RPMI8226 (cell line): ENCODE data around the gene JADE2.
"Not testable (repeated sequence)": the region's sequence is repeated elsewhere in the genome, so short reads cannot be mapped to it uniquely, and the experiment has no call there.

ENCODE experiments used
- DNase-seq: peaks from one replicate; pipeline ENCODE4 v3.0.0-alpha.2; 2015

Gene JADE2

GRCh38 chr5:134524826-134525682 is at the start of gene JADE2:
Gene JADE2, plus strand, starts transcription at chr5:134525670. Its CDS starts 10,188 bp downstream, at chr5:134535858.
- DNase-seq: peak; percentile 79

DNA sequence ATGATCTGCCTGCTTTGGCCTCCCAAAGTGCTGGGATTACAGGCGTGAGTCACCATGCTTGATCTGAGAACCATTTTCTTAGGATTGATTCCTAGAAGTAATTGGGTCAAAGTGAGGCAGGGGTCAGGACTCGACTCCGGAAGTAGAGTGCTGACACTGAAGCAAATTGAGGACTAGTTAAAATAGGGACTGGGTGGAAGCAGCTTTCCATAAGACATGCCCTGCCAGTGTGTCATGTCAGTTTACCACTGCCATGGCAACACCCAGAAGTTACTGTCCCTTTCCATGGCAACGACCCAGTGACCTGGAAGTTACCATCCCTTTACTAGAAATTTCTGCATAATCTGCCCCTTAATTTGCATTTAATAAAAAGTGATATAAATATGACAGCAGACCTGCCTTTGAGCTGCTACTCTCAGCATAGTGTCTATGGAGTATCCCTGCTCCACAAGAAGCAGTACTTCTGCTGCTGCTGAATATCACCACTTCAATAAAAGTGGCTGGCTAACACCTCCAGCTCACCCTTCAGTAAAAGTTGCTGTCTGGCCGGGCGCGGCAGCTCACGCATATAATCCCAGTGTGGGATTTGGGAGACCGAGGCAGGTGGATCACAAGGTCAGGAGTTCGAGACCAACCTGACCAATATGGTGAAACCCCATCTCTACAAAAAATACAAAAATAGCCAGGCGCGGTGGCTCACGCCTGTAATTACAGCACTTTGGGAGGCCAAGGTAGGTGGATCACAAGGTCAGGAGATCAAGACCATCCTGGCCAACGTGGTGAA is 47.8 kb upstream of the JADE2 start:
- DNase-seq: peak; percentile 18

DNA sequence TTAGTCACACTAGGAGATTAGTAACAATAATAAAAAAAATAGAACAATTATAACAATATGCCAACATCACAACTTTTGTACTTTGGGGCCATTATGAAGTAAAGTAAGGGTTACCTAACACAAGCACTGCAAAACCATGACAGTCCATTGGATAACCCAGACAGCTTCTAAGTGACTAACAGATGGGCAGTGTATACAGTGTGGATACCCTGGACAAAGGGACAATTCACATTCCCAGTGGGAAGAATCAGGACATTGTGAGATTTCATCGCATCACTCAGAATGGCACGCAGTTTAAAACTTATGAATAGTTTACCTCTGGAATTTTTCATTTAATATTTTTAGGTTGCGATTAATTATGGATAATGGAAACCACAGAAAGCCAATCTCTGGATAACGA is 45.6 kb upstream of the JADE2 start:
- DNase-seq: no peak

DNA sequence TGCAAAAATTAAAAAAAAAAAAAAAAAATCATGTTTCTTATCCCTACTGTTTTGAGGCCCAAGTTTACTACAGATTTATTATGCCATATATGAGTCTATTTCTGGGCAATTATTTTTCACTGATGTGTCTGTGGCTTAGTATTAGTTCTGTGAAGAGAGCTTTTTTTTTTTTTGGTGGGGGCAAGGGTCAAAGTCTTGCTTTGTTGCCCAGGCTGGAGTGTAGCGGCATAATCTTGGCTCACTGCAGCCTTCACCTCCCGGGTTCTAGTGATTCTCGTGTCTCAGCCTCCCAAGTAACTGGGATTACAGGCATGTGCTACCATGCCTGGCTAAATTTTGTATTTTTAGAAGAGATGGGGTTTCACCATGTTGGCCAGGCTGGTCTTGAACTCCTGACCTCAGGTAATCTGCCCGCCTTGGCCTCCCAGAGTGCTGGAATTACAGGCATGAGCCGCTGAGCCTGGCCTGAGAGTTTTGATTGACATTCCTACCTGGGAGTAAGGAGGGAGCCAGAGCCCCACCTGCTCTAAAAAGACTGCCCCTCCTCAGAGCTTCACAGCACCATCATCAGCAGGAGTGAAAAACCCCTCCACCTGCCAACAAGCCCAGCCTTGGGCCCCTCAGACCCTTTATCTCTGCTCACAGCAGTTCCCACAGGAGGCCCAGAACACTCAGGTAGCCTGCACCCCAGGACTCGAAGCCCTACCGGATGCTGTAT is 36.1 kb upstream of the JADE2 start:
- no peak for DNase-seq

DNA sequence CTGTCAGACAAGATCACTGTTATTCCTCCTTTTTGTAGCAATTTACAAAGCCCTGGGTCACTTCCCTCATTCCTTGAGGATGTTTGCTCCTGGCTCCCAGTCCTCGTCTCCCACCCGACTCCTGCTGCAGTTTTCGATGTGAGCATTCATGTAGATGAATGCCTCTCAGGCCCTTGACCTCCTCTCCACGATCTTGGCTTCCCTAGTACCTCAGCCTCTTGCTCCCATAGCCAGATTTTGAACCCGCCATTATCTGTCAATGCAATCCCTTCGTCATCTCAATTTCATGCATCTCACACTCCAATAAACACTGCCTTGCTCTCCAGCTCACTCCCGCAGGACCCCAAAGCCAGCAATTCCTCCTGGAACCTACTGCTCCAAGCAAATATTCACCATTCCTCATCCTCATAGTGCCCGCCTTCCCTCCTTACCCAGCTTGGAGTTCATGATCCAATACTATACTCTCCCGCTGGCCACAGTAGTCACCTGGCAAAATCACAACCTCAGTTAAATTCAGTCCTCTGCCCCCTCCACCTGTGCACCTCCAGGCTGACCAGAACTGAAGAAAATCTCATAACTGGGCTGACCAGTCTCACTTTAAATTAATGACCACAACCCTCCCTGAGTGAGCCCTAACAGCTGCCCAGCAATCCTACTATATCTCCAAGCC is 35.1 kb upstream of the JADE2 start:
- DNase-seq: no peak

DNA sequence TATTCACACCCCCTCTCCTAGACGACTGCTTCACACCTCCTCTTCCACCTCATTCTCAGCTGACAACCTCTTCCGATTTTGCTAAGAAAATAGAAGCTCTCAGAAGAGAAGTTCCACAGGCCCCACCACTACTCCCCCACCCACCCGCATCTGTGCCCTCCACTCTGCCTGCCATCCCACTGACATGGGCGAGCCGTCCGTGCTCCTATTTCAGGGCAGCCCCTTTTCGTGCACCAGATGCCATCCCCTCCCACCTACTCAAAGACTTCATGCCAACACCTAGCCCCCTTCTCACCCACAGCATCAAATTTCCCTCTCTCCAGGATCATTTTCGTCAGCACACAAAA is 34.6 kb upstream of the JADE2 start:
- no peak for DNase-seq

DNA sequence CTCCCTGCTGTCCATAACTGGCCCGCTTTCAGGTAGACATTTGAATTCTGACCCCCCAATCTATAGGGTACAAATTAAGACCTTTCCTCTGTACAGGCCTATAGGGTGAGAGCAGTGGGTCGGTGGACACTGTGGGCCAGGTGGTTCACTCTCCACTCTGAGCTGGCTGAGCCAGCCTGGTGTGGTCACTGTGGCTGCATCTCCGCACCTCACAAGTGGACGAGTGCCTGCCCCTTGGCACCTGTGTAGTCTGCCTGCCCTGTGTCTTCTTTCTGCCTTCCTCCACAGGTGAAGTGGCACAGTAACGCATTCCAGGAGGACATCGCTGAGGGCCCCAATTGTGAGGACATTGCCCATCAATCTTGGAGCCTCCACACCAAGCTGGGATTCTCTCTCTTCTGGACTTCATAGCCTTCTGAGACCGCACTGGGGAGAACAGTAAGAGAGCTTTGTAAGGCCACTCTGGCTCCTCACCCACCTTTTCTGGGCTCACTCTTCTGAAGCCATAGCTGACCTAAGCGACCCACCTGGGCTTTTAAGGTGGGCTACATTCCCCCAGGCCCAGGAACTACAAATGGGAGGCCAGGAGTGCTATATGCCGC is 33.5 kb upstream of the JADE2 start:
- no peak for DNase-seq

DNA sequence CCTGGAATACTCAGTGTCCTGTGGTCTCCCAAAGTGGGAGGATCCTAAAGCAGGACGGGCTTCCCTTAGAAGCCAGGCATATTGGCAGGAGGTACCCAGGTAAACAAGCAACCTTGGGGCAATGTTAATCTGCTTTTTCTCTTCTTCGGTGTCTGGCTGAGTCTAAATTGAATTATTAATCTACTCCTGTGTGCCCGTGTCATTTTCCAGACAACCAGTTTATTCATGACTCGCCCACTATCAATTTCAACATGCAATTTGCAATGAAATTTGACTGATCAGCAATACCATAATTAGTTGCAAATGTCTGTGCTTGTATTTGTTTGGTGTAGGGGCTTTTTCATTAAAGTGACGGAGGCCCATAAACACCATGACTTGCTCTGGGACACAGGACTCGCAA is 32.9 kb upstream of the JADE2 start:
- DNase-seq: no peak

DNA sequence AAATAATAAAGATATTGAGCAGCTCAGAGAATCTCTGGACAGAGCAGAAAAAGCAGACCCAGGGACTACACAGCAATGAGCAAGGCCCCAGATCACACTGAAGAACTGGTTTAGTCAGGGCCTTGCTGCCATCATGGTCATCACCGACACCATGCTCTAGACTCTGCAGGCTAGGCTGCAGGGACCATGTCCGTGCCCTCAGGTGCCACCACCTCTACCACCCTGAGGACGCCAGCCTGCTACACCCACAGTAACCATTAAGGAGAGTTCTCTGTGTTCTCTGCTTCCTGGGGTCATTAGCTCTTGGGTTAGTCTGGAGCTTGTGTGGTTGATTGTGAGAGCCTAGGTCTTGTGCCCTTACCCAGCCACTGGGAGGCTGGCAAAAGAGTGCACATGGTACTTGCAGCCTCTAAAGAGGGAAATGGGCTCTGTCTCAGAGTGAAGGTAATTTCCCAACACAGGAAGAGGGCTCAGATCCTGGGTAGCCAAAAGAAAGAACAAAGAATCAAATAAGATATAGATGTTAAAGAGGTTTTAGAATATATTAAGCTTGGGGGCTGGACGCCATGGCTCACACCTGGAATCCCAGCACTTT is 31.9 kb upstream of the JADE2 start:
- DNase-seq: no peak

- peak; percentile 62 for DNase-seq
Observed at GRCh38 chr5:134494780-134495179, 30.7 kb upstream of the JADE2 start.

- not testable (repeated sequence) for DNase-seq
Observed at GRCh38 chr5:134499905-134500304, 25.6 kb upstream of the JADE2 start.

- DNase-seq: no peak
Observed at GRCh38 chr5:134500699-134501430, 24.6 kb upstream of the JADE2 start.

DNA sequence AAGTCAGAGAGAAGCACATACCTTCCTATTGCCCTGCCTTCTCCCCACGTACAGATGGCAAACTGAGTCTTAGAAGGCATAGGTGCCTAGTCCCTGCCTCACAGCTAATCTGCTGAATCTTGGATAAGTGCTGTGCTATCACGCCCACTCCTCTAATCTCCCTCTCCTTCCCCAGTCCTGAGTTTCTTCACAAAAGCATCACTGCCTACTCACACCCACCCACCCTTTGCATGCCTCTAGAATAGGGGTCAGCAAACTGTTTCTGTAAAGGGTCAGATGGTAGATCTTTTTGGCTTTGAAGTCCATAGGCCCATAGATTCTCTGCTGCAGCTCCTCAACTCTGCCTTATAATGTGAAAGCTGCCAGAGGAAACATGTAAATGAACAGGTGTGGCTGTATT is 23.2 kb upstream of the JADE2 start:
- no peak for DNase-seq

DNA sequence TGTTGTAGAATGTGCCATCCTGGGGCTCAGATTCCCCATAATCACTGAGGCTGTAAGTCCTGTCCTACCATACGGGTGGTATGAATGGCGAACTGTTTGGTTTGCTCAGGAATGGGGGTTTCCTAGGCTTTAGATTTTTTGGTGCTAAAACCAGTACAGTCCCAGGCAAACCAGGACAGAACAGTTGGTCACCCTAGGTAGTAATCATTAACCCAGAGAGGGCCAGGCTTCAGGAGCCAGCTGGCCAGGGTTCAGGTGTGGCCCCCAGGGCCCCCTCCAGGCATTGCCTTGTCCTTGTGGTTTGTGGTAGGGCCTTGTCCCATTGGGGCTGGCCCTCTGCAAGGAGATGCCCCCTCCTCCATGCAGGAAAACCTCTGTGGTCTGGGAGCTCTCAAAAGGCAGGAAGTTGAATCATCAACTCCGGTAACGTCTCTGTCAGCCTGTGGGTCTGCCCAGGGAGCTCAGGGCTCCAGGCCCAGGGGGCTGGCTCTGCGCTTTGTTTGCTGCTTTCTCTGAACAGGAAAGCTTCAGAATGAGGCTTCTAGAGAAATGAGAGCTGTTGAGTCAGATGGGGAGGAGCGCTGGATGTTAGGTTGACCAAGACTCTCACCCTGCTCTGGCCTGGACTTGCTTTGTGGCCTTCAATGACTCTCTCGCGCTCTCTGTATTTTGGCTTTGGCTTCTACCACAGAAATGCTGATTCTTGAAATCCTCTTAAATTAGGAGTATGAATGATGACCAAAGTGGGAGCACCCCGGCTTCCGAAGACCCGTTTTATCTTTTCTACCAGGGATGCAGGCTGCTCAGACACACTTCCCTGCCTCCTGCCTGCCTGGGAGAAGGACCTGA is 22.2 kb upstream of the JADE2 start:
- peak; percentile 68 for DNase-seq

DNA sequence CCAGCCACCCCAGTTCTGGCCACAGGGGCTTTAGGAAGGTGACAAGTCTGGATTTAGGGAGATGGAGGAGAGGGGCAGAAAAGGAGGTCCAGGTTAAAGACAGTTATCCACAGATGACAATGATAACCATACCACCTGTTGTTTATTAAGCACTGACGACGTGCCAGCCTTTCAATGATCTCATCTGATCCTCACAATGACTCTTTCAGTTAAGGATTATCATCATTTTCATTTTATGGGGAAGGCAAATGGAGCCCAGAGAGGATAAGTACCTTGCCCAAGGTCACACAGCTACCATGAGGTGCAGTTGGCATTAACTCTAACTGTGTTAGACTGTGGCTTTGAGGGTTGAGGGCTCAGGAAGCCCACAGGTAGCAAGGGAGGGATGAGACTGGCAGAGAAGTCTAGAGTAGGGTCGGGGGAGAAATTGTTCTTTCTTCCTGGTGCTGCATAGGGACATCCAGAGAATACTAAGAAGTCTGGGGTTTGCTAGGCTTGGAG is 21.5 kb upstream of the JADE2 start:
- DNase-seq: no peak

DNA sequence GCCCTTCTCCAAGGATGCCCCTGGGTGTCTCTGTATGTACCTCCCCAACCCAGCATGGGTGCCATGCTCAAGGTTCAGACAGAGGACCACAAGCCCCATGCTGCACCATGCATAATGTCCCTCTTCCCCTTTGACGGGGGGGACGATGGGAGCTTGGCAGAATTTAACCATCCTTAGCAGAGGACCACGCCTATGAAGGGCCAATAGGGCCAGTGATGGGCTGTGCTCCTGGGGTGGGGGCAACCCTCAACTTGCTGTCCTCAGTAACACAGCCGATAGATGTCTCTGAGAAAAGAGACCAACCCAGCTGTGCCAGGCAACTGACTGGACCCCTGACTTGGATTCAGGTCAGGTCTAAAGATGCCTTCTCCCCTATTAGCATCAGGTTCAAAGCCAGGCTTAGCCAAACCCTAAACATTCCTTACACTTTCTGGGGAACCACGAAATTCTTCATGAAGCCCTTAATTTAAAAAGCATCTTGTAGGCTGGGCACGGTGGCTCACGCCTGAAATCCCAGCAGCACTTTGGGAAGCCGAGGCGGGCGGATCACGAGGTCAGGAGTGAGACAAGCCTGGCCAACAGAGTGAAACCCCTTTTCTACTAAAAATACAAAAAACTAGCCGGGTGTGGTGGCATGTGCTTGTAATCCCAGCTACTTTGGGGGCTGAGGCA is 20.7 kb upstream of the JADE2 start:
- no peak for DNase-seq

GRCh38 chr5:134506054-134507039 is 19.1 kb upstream of the JADE2 start:
- no peak for DNase-seq

GRCh38 chr5:134507452-134507851 is 18.0 kb upstream of the JADE2 start:
- DNase-seq: no peak
